ENCODE measurements around the gene LHPP. TPM values are rescaled to one million over a fixed set of nuclear protein-coding genes. Genes with fewer than 3 reads are reported as not detected.

Gene LHPP
- total RNA-seq, 1 experiment from 2014 or later, result 3.7 TPM

- TF ChIP-seq, protein P1, sequence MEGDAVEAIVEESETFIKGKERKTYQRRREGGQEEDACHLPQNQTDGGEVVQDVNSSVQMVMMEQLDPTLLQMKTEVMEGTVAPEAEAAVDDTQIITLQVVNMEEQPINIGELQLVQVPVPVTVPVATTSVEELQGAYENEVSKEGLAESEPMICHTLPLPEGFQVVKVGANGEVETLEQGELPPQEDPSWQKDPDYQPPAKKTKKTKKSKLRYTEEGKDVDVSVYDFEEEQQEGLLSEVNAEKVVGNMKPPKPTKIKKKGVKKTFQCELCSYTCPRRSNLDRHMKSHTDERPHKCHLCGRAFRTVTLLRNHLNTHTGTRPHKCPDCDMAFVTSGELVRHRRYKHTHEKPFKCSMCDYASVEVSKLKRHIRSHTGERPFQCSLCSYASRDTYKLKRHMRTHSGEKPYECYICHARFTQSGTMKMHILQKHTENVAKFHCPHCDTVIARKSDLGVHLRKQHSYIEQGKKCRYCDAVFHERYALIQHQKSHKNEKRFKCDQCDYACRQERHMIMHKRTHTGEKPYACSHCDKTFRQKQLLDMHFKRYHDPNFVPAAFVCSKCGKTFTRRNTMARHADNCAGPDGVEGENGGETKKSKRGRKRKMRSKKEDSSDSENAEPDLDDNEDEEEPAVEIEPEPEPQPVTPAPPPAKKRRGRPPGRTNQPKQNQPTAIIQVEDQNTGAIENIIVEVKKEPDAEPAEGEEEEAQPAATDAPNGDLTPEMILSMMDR (IDR thresholded peaks at IDR 0.05; ENCODE audit: unreplicated experiment), result no peak
- ChIA-PET CTCF (no interaction called here), POLR2A (no interaction called here)
- H3K4me3 Mint-ChIP-seq (ENCODE audit: unreplicated experiment), result no peak overlapping the region
- peaks cover 30% of the 10 kb centered on the region for H3K36me3 Mint-ChIP-seq (ENCODE audit: insufficient read depth, unreplicated experiment)
- intact Hi-C loops (cut with micrococcal nuclease), result no loop called here
- no peak overlapping the region for H3K27ac Mint-ChIP-seq (ENCODE audit: low read depth, unreplicated experiment)
- H3K4me1 Mint-ChIP-seq (ENCODE audit: insufficient read depth, unreplicated experiment), result no peaks in the 10 kb centered on the region
- no peaks in the 10 kb centered on the region for H3K9me3 Mint-ChIP-seq (ENCODE audit: unreplicated experiment)
- DNase-seq (ENCODE audit: unreplicated experiment), result no peak
- no TSS peak for BruUV-seq (replicated peaks)
- no peaks in the 10 kb centered on the region for H3K27me3 Mint-ChIP-seq (ENCODE audit: insufficient read depth, unreplicated experiment)
Measured at GRCh38 chr10:124614003-124614659, 152.5 kb downstream of the LHPP start.

- Mint-ChIP-seq H3K36me3 (ENCODE audit: insufficient read depth, unreplicated experiment) (peaks cover 30% of the 10 kb centered on the region), H3K4me1 (ENCODE audit: insufficient read depth, unreplicated experiment) (no peaks in the 10 kb centered on the region), H3K4me3 (ENCODE audit: unreplicated experiment) (no peak overlapping the region), H3K27ac (ENCODE audit: low read depth, unreplicated experiment) (no peak overlapping the region), H3K27me3 (ENCODE audit: insufficient read depth, unreplicated experiment) (no peaks in the 10 kb centered on the region), H3K9me3 (ENCODE audit: unreplicated experiment) (no peaks in the 10 kb centered on the region)
- TF ChIP-seq, protein P1 (IDR thresholded peaks at IDR 0.05; ENCODE audit: unreplicated experiment), result no peak
- CTCF ChIA-PET, result interaction anchor here (0.6 kb wide), 2 partner anchors 45 to 814 kb away, joined by 3 to 4 read pairs; no protein-coding TSS in a partner anchor
- POLR2A ChIA-PET, result interaction anchor here (0.6 kb wide), 1 partner anchor 220 kb away, joined by 5 read pairs; no protein-coding TSS in a partner anchor
- DNase-seq (ENCODE audit: unreplicated experiment), result no peak
- no TSS peak for BruUV-seq (replicated peaks)
- intact Hi-C loops (cut with micrococcal nuclease), result no loop called here
Measured at GRCh38 chr10:124615259-124615658, 153.6 kb downstream of the LHPP start.

- Mint-ChIP-seq H3K27ac (ENCODE audit: low read depth, unreplicated experiment) (no peak overlapping the region), H3K4me1 (ENCODE audit: insufficient read depth, unreplicated experiment) (no peaks in the 10 kb centered on the region), H3K27me3 (ENCODE audit: insufficient read depth, unreplicated experiment) (no peaks in the 10 kb centered on the region), H3K36me3 (ENCODE audit: insufficient read depth, unreplicated experiment) (peaks cover 34% of the 10 kb centered on the region), H3K9me3 (ENCODE audit: unreplicated experiment) (no peaks in the 10 kb centered on the region), H3K4me3 (ENCODE audit: unreplicated experiment) (no peak overlapping the region)
- POLR2A ChIA-PET, result interaction anchor here (0.6 kb wide), 2 partner anchors 17 to 221 kb away, joined by 4 to 5 read pairs; no protein-coding TSS in a partner anchor
- no TSS peak for BruUV-seq (replicated peaks)
- no peak for DNase-seq (ENCODE audit: unreplicated experiment)
- intact Hi-C loops (cut with micrococcal nuclease), result no loop called here
- CTCF ChIA-PET, result interaction anchor here (0.6 kb wide), 2 partner anchors 44 to 490 kb away, joined by 3 read pairs; no protein-coding TSS in a partner anchor
- TF ChIP-seq, protein P1 (IDR thresholded peaks at IDR 0.05; ENCODE audit: unreplicated experiment), result no peak
Measured at GRCh38 chr10:124616040-124616835, 154.6 kb downstream of the LHPP start.

- CTCF ChIA-PET, result no interaction called here
- TF ChIP-seq, protein P1 (IDR thresholded peaks at IDR 0.05; ENCODE audit: unreplicated experiment), result no peak
Measured at GRCh38 chr10:124616836-124617130, 155.2 kb downstream of the LHPP start.

More at GRCh38 chr10:124616836-124617130, 155.2 kb downstream of the LHPP start:
- no TSS peak for BruUV-seq (replicated peaks)
- intact Hi-C loops (cut with micrococcal nuclease), result no loop called here
- H3K9me3 Mint-ChIP-seq (ENCODE audit: unreplicated experiment), result no peaks in the 10 kb centered on the region
- H3K4me1 Mint-ChIP-seq (ENCODE audit: insufficient read depth, unreplicated experiment), result no peaks in the 10 kb centered on the region
- H3K27me3 Mint-ChIP-seq (ENCODE audit: insufficient read depth, unreplicated experiment), result no peaks in the 10 kb centered on the region
- POLR2A ChIA-PET, result interaction anchor here (0.6 kb wide), 1 partner anchor 17 kb away, joined by 4 read pairs; no protein-coding TSS in a partner anchor
- H3K27ac Mint-ChIP-seq (ENCODE audit: low read depth, unreplicated experiment), result no peak overlapping the region
- peaks cover 38% of the 10 kb centered on the region for H3K36me3 Mint-ChIP-seq (ENCODE audit: insufficient read depth, unreplicated experiment)
- H3K4me3 Mint-ChIP-seq (ENCODE audit: unreplicated experiment), result no peak overlapping the region
- DNase-seq (ENCODE audit: unreplicated experiment), result no peak
